GM19372 (cell line): Measurements from ENCODE around the gene EDAR.

Experiments used
- ATAC-seq: cut with Tn5 transposase; IDR thresholded peaks from one replicate; pipeline ENCODE4 v1.9.1; 2021; ENCODE audit warnings: mild to moderate bottlenecking, low read depth, moderate library complexity; ENCODE audit not compliant: unreplicated experiment

Gene EDAR

DNA sequence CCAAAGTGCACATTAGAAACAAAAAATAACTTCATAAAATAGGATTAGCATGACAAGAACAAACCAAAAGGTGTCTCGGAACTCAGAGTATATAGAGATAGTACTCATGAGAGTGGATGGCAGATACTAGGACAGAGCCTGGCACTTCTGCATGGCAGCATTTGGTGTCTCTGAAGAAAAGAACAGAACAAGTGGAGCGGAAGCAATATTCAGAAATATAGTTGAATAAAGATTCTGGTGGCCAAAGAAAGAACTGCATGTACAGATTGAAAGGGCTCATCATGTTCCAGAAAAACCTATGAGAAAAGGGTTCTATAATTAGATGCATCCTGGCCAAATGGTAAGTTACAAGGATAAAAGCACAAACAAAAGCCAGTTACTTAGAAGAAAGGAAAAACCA, 111.5 kb downstream of the EDAR start:
- no peak for ATAC-seq

DNA sequence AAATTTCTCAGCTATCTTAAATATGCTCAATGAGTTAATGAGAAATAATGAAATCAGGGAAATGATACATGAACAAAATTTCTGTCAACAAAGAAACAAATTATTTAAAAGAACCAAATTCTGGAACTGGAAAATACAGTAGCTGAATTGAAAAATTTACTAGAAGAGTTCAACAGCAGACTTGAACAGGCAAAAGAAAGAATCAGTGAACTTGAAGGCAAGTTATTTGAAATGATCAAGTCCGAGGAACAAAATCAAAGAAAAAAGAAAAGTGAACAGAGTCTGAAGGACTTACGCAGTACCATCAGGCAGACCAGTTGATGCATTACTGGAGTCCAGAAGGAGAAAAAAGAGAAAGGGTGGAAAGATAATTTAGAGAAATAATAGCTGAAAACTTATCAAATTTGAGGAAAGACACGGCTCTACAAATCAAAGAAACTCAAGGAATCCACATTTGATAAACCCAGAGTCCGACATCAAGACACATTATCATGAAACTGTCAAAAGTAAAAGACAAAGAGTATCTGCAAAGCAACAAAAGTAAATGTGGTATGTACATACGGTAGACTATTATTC, 118.9 kb downstream of the EDAR start:
- ATAC-seq: no peak

- no peak for ATAC-seq
These were observed 119.5 kb downstream of the EDAR start for GRCh38 chr2:108869542-108869941.

- no peak for ATAC-seq
These were observed 120.1 kb downstream of the EDAR start for GRCh38 chr2:108868911-108869310.

GRCh38 chr2:108866041-108866440, 123.0 kb downstream of the EDAR start:
- ATAC-seq: no peak

DNA sequence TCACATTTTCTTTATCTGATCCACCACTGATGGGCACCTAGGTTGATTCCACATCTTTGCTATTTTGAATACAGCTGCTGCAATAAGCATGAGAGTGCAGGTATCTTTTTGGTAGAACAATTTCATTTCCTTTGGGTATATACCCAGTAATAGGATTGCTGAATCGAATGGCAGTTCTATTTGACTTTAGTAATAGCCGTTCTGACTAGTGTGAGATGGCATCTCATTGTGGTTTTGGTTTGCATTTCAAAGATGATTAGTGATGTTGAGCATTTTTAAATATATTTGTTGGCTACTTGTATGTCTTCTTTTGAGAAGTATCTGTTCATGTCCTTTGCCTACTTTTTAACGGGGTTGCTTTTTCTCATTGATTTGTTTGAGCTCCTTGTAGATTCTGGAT, 130.1 kb downstream of the EDAR start:
- ATAC-seq: no peak

- no peak for ATAC-seq
These were observed 133.8 kb downstream of the EDAR start for GRCh38 chr2:108855194-108855593.

DNA sequence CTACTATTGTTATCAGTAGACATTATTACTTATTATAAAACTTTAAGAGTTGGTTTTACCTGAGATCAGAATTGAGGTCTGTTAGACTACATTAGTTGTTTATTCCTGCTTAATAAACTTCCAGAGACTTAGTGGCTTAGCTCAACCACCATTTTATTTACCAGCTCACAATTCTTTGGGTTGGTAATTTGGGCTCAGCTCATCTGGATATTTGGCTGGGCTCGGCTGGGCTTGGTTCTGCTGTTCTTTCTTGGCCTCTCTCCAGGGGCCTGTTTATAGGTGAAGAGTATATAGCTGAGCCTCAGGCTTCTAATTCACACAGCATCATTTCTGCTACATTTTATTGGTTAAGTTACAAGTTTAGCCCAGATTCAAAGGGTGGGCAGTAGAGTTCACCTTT, 134.5 kb downstream of the EDAR start:
- ATAC-seq: no peak

GRCh38 chr2:108853421-108853820, 135.6 kb downstream of the EDAR start:
- no peak for ATAC-seq

DNA sequence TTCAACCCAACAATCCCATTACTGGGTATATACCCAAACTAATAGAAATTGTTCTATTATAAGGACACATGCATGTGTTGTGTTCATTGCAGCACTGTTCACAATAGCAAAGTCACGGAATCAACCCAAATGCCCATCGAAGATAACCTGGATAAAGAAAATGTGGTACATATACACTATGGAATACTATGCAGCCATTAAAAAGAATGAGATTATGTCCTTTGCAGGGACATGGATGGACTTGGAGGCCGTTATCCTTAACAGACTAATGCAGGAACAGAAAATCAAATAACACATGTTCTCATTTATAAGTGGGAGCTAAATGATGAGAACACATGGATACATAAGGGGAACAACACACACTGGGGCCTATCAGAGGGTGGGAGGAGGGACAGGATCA, 136.6 kb downstream of the EDAR start:
- ATAC-seq: no peak

- no peak for ATAC-seq
These were observed 142.0 kb downstream of the EDAR start for GRCh38 chr2:108847000-108847399.

DNA sequence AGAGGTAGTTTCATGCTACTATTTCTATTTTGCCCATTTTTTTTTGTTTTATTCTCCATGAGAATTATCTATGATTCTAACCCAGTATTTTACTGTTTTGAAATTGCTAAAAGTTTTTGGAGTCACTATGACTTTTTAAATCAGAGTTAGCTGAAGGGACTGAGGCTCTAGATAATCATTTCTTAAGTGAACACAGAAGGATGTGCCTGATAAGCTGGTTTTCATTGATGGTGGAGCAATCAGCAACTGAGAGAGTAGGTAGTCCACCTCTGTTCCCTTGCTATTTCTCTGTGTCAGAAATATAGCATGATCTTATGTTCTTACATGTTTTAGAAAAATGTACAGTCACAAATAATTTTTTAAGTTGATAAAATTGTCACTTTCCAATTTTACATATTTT, 143.1 kb downstream of the EDAR start:
- no peak for ATAC-seq
